PC-9 (cell line): Measurements from ENCODE around the gene NAPB. TPM values are rescaled to one million over a fixed set of nuclear protein-coding genes. Genes with fewer than 3 reads are reported as not detected.

Experiments used
- BruUV-seq: library from RNA; stranded (reverse); fragments of 400-500 nt; replicated peaks from 2 replicates; lab custom pipeline; 2021; lab: Mats Ljungman, UMichigan
- CTCF ChIA-PET: fragments of 300-600 bp; sonication (Branson Sonifier 250); formaldehyde crosslinking; loops from one replicate; lab custom pipeline; 2022; ENCODE audit warnings: antibody characterized with exemption; lab: Charles Lee
- POLR2A ChIA-PET: fragments of 300-600 bp; sonication (Branson Sonifier 250); formaldehyde crosslinking; loops from one replicate; lab custom pipeline; 2022; ENCODE audit warnings: antibody characterized with exemption; ENCODE audit not compliant: unreplicated experiment; lab: Charles Lee
- DNase-seq, 2 experiments: peaks; one replicate each; pipeline versions ENCODE4 v3.0.0 to v3.0.0-alpha.2; 2015 to 2022; ENCODE audit warnings: mixed read lengths in 1 of 2
- H2AFZ ChIP-seq: fragments of 200-600 bp; sonication (generic); 2 replicates; pipeline ENCODE4 v1.8.1; 2017; ENCODE audit warnings: antibody characterized with exemption
- H3F3A ChIP-seq: fragments of 200-600 bp; sonication (generic); 2 replicates; pipeline ENCODE4 v1.8.1; 2017; ENCODE audit warnings: antibody characterized with exemption, mild to moderate bottlenecking, low read depth; ENCODE audit not compliant: insufficient read depth
- H3K27ac ChIP-seq: fragments of 200-600 bp; sonication (generic); 2 replicates; pipeline ENCODE4 v1.6.1; 2016; ENCODE audit warnings: mixed run types
- H3K27me3 ChIP-seq: fragments of 200-600 bp; sonication (generic); 2 replicates; pipeline ENCODE4 v1.6.1; 2016; ENCODE audit warnings: low read depth, mixed run types; ENCODE audit not compliant: insufficient read depth
- H3K36me3 ChIP-seq: fragments of 200-600 bp; sonication (generic); 2 replicates; pipeline ENCODE4 v1.6.1; 2016; ENCODE audit warnings: low read depth, mixed run types
- H3K4me1 ChIP-seq: fragments of 200-600 bp; sonication (generic); replicated peaks from 2 replicates; pipeline ENCODE4 v1.6.1; 2016; ENCODE audit warnings: mixed run types; ENCODE audit not compliant: insufficient read depth
- H3K4me2 ChIP-seq: fragments of 200-600 bp; sonication (generic); 2 replicates; pipeline ENCODE4 v1.6.1; 2017; ENCODE audit warnings: mixed run types
- H3K4me3 ChIP-seq: fragments of 200-600 bp; sonication (generic); 2 replicates; pipeline ENCODE4 v1.6.1; 2016; ENCODE audit warnings: mixed run types
- H3K79me2 ChIP-seq: fragments of 200-600 bp; sonication (generic); 2 replicates; pipeline ENCODE4 v1.6.1; 2017; ENCODE audit warnings: low read depth, mixed run types
- H3K9me2 ChIP-seq: fragments of 200-600 bp; sonication (generic); 2 replicates; pipeline ENCODE4 v1.8.1; 2017; ENCODE audit warnings: mild to moderate bottlenecking; ENCODE audit not compliant: insufficient read depth
- H3K9me3 ChIP-seq: fragments of 200-600 bp; sonication (generic); 2 replicates; pipeline ENCODE4 v1.8.1; 2016; ENCODE audit warnings: low read depth; ENCODE audit not compliant: insufficient read depth
- H4K20me1 ChIP-seq: fragments of 200-600 bp; sonication (generic); 2 replicates; pipeline ENCODE4 v1.8.1; 2017; ENCODE audit not compliant: insufficient read depth
- CTCF ChIP-seq: fragments of 200-600 bp; sonication (generic); conservative IDR thresholded peaks from 2 replicates; pipeline ENCODE4 v1.6.1; 2017; ENCODE audit warnings: mixed run types, antibody characterized with exemption, mild to moderate bottlenecking, moderate library complexity
- EZH2 ChIP-seq: fragments of 200-600 bp; sonication (generic); IDR thresholded peaks from 2 replicates; pipeline ENCODE4 v1.8.0; 2017; ENCODE audit warnings: antibody characterized with exemption, low read depth
- intact Hi-C: fragments of 100-400 bp; cut with micrococcal nuclease; formaldehyde crosslinking; loops from one replicate; pipeline ENCODE4 v1.10.0; 2022; ENCODE audit not compliant: unreplicated experiment
- total RNA-seq: library from RNA; stranded (reverse); gene quantifications from 2 replicates; pipeline ENCODE4 v1.2.3, GENCODE V29; 2021

Gene NAPB
- total RNA-seq, 1 experiment from 2014 or later, result 16.5 TPM

GRCh38 chr20:23415959-23416583 is 5.2 kb downstream of the NAPB start:
- H3K9me2 ChIP-seq, result no peaks in the 10 kb centered on the region
- peaks cover 10% of the 10 kb centered on the region; the same call in 1 of the 2 replicates for H3K36me3 ChIP-seq
- peaks cover 8% of the 10 kb centered on the region for H3F3A ChIP-seq
- no peak overlapping the region for H3K4me3 ChIP-seq
- H3K79me2 ChIP-seq, result peaks cover 90% of the 10 kb centered on the region
- CTCF ChIA-PET, result no interaction called here
- no peak overlapping the region for H3K27ac ChIP-seq
- no peaks in the 10 kb centered on the region for H3K27me3 ChIP-seq
- intact Hi-C loops, result no loop called here
- no peak for DNase-seq
- TF ChIP-seq CTCF (no peak), EZH2 (no peak)
- H3K4me1 ChIP-seq, result peaks cover 10% of the 10 kb centered on the region
- H3K9me3 ChIP-seq, result no peaks in the 10 kb centered on the region
- BruUV-seq, result no TSS peak
- peaks cover 42% of the 10 kb centered on the region for H4K20me1 ChIP-seq
- no peak overlapping the region for H2AFZ ChIP-seq
- H3K4me2 ChIP-seq, result no peak overlapping the region
- POLR2A ChIA-PET, result no interaction called here

GRCh38 chr20:23415555-23415954 is 5.7 kb downstream of the NAPB start:
- ChIA-PET POLR2A (no interaction called here), CTCF (no interaction called here)
- Histone ChIP-seq H3K27ac (no peak overlapping the region), H3K9me3 (no peaks in the 10 kb centered on the region), H3K79me2 (peaks cover 90% of the 10 kb centered on the region), H3K4me1 (peaks cover 10% of the 10 kb centered on the region), H2AFZ (no peak overlapping the region), H3K4me2 (no peak overlapping the region), H3K27me3 (no peaks in the 10 kb centered on the region), H3K36me3 (peaks cover 10% of the 10 kb centered on the region; the same call in 1 of the 2 replicates), H3K9me2 (no peaks in the 10 kb centered on the region), H4K20me1 (peaks cover 47% of the 10 kb centered on the region), H3K4me3 (no peak overlapping the region), H3F3A (peaks cover 8% of the 10 kb centered on the region)
- intact Hi-C loops, result no loop called here
- DNase-seq, result no peak
- no TSS peak for BruUV-seq
- TF ChIP-seq CTCF, result no peak
- TF ChIP-seq EZH2, result no peak

GRCh38 chr20:23414526-23415188 is 6.6 kb downstream of the NAPB start:
- H3K27me3 ChIP-seq, result no peaks in the 10 kb centered on the region
- no peak for DNase-seq
- TF ChIP-seq CTCF (no peak), EZH2 (no peak)
- no peak overlapping the region for H3K27ac ChIP-seq
- no peak overlapping the region for H3K4me2 ChIP-seq
- ChIA-PET CTCF (no interaction called here), POLR2A (no interaction called here)
- peaks cover 4% of the 10 kb centered on the region for H3F3A ChIP-seq
- intact Hi-C loops, result no loop called here
- H3K9me2 ChIP-seq, result no peaks in the 10 kb centered on the region
- BruUV-seq, result no TSS peak
- peaks cover 10% of the 10 kb centered on the region; the same call in 1 of the 2 replicates for H3K36me3 ChIP-seq
- no peak overlapping the region for H3K4me3 ChIP-seq
- H3K9me3 ChIP-seq, result no peaks in the 10 kb centered on the region
- peaks cover 44% of the 10 kb centered on the region for H4K20me1 ChIP-seq
- H3K4me1 ChIP-seq, result peaks cover 5% of the 10 kb centered on the region
- no peak overlapping the region for H2AFZ ChIP-seq
- H3K79me2 ChIP-seq, result peaks cover 90% of the 10 kb centered on the region
